GM19025 (cell line): ENCODE measurements around the gene FNIP2.

ENCODE experiments used
- ATAC-seq: cut with Tn5 transposase; IDR thresholded peaks from one replicate; pipeline ENCODE4 v1.9.1; 2021; ENCODE audit warnings: mild to moderate bottlenecking, low read depth, moderate library complexity; ENCODE audit not compliant: unreplicated experiment

The FNIP2 gene

DNA sequence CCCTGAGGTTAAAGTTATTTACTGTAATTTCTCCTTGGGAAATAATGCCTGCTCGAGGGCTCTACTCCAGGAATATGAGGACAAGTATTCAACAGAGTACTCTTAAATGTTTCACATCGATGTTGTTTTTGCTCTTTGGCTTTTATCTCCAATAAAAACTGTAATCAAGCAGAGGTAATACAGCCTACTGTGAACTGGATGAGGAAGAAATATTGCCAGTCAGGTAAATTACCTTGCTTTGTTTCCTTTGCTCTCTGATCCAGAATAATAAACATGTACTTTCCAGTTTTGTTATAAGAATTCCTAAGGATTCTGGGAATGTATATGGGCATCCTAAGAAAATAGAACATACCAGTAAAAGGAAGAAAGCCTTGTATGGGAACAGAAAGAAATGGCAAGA, 60.4 kb downstream of the FNIP2 start:
- ATAC-seq, result no peak

DNA sequence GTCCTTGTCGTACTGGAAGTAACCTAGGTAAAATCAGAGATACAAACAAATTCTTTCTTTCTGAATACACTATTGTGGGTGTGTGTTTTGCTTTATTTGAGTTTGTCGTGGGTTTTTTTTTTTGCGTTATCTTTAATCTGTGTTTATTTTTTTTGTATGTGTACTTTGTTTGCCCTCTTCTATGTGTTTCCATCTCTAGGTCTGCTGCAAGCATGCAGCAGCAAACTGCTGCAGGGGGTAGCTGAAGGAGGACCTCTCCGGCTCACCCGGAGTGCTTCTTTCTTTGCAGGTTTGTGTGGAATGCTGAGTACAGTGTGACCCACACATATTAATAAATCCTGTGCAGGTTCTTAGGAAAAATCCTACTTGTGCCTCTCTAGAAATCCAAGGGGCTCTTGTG, 64.8 kb downstream of the FNIP2 start:
- ATAC-seq, result no peak

DNA sequence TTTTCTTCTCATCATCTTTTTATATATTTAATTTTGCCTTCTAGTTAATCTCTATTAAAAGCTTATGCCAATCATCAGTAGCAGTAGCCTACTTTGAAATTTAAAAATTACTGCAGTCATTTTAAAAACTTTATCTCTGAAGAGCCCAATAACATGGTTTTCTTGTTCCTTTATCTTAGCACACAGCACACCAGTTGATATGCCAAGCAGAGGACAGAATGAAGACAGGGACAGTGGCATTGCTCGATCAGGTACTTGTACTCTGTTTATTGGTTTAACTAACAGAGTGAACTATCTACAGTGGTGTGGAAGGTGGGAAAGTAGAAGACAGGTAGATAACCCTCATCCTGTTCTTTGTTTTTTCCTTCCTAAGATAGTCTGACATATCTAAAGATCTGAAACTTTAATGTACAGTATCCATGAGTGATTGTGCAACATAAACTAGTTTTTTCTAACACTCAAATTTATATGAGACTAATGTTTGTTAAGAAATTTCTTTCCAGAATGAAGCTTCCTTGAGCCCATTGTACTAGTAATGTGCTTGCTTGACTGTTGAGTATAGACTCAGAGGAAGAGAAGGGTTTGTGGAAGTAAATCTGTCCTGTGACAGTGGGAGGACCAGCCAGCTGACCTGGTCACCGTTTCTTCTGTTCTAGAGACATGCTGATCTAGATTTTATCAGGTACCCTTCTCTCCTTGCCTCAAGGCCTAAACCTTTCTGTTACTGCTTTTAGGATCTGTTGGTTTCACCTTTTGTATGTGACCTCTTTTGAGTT, 66.6 kb downstream of the FNIP2 start:
- no peak for ATAC-seq

DNA sequence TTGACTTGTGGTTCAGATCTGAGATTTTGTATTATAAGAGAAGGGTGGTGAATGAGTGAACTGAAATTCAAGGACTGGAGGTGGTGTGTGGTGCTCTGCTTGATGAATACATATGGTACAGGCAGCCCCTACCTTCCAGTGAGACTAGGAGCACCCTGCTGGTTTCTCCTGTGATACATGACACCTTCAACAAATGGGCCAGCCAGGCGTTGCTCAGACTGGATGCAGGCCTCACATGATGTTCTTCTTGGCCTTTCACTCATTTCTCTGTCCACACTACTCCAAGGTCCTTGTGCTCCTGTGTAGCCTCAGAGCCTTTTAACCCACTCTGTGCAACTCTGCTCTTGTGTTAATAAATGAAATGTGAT, 67.2 kb downstream of the FNIP2 start:
- ATAC-seq, result no peak

DNA sequence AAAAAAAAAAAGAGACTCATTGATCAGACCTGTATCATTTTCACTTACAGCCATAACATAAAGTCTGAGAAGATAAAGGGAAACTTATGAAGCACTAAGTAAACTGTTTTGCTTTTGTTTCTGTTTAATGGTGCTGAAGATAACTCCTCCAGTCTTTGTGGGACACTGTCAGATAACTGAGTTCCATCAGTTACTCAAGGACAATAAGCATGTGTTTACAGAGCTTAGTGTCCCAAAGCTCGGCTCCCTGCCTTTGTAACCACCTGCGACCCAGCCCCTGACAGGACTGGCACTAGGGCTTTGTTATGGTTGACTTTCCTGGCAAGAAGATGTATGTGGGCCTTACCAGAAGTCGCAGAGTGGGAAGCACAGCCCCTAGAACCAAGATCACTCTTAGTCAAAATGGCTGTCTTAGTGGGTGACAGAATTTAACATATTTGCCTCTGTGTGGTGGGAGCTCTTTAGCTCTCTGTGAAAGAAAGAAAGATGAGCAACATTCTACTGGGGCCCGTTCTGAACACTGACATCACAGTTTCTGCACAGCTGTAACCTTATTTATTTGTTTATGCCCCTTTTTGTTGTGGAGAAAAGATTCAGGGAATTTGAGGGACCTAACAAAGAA, 68.1 kb downstream of the FNIP2 start:
- no peak for ATAC-seq

DNA sequence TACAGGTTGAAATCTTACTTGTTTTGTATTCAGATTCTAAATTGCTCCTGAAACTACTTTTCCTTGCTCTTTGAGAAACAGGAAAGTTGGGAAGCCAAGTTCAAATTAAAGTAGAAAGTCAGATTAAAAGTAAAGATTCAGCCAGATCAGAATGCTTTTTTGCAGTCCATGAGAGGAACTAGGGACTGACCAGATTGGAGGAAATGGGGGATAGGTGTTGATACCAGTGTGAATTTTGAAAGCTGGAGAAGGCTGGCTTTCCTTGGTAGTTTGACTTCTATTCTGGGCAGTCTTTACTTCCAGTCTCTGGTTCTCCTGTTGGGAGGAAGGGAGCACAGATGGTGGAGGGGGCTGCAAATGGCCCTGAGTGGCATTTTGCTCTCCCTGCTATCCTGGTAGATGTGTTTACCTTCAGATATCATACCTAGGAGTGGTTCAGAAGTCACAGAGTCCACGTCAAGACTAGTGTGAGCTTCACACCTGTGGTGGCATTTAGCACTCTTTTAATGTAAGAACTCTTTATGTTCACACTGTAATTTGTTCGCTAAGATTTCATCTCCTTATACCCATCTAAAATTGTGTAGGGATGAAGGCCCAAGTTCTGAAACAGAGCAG, 68.8 kb downstream of the FNIP2 start:
- ATAC-seq, result no peak

DNA sequence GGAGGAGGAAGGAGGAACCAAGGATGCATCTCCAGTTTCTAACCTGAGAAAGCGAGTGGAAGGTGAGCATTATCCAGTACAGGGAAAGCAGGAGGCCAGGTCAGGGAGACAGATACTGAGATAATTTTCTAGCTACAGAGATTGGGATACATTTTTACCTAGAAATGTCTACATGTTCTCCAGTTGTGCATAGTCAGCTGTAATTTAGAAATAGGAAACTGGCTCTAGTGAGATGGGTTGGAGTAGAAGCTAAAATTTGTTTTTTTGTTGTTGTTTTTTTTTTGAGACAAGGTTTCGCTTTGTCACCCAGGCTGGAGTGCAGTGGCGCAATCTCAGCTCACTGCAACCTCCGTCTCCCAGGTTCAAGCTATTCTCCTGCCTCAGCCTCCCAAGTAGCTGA, 71.3 kb downstream of the FNIP2 start:
- ATAC-seq, result no peak

DNA sequence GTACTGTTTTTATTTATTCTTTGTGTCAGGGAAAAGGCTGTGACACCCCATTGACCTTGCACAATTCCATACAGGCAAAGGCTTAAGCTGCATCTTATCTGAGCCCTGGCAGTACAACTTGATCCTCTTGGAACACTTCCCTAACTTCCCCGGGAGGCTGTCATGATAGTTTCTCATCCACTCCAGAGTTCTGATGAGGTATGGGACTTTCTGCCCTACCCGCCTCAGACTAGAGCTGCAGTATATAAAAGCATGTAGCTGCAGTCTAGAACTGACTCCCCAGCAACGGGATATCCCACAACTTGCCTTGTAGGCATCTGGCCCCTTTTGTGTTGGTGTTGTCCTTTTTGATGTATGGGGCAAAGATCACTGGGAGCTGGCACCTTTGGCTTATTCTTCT, 72.7 kb downstream of the FNIP2 start:
- ATAC-seq, result no peak

DNA sequence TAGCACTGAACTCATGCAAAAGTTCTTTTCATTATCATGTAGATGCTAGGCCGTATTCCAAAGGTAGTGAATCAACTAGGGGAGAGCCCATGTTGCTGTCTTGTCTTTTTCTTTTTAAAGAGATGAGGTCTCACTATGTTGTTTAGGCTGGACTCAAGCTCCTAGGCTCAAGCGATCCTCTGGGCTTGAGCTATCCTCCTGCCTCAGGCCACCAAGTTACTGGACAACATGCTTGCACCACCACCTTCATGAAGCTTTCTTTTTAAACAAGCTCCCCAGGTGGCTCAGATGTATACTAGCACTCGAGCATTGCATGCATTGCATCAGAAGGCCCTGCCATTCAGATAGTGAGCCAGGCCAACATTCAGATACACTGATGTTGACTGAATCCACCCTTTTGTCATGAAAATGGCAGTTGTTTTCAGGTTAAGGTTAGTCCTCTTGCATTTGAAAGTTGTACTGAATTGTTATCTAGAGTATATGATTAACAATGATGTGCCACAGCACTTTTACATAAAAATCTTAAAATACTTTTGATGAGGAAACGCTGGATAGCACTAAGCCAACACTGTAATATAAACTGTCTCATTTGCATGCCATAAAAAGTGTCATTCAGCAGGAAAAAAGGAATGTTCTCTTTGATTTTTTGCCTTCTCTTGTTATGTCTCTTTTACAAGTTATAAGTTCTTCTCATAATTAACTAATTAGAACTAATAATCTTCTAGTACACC, 76.7 kb downstream of the FNIP2 start:
- ATAC-seq, result no peak

DNA sequence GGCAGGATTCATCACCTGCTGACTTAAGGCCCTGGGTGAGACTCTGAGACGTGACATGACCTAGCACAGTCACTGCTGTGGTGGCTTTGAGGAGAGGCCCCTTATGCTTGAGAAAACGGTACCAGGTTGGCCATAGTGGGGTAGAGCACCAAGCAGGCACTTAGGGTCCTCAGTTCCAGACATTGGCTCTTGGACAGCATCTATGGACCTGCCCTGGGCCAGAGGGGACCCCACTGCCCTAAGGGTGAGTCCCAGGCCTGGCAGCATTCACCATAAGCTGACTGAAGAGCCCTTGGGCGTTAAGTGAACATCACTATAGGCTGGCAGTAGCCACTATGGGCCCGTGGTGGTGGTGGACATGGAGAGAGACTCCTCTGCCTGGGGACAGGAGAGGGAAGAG, 78.7 kb downstream of the FNIP2 start:
- ATAC-seq, result no peak

DNA sequence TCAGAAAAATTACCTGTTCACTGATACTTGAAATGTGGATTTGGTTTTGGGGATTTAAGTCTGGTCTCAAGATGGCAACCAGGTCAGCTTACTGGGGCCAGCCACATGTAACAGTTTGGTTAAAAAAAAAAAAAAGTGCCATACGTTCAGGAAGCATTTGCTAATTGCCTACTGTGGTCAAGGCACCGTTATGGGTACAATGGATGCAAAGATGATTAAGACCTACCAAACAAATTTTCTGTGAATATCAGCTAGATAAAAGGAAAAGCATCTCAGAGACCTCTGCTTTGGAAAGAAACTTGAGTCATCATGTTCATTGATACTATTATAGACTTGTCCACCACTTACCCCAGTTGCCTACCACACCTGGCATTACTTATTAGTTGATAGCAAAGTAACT, 80.9 kb downstream of the FNIP2 start:
- no peak for ATAC-seq

DNA sequence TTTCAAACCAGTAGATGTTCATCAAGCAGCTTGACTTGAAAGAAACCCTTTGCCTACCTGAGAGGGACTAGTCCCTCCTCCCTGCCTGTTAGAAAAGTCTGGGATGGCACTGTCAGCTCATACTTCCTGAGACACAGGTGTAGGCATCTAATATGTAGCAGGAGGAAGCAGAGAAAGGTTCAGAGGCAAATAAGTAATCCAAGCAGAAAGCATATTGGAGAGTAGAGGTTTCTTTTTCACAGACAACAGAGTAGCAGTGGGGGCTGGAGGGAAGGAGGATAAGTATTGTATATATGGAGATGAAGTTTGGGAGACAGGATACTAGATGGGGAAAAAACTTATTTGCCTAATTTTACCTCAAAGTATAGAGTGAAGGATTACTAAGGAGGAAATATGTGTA, 81.5 kb downstream of the FNIP2 start:
- peak; percentile 47 for ATAC-seq

DNA sequence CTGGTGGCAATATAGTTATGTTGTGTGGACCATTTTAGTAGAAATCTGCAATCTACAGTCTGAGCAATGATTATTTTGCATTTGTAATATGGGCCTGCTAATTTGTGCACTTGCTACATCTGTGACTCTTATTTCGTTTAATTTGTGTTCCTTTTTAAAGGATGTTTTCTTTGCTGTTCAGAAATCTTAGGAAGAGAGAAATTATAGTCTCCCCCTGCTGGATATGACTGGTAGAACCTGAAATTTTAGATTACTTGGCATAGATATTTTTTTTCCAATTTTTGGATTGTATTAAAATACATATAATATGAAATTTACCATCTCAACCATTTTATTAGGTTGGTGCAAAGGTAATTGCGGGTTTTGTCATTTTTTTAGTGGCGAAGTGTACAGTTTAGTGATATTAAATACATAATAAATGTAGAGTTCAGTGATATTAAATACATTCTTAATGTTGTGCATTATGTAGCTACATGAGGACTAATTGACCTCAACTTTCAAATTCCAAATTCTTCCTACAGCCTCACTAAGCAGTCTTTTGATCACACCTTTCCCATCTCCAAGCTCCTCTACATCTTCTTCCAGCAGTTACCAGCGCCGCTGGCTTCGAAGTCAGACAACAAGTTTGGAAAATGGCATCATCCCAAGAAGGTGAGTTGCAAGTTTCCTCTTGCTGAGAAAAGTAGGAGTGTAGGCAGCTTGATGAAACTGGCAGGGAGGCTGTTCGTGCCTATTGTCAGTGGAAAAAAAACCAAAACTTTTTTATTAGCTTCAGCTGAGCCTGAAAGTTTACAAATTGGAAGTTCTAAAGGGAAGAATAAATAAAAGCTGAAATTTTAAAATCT, 82.2 kb downstream of the FNIP2 start:
- ATAC-seq, result no peak

DNA sequence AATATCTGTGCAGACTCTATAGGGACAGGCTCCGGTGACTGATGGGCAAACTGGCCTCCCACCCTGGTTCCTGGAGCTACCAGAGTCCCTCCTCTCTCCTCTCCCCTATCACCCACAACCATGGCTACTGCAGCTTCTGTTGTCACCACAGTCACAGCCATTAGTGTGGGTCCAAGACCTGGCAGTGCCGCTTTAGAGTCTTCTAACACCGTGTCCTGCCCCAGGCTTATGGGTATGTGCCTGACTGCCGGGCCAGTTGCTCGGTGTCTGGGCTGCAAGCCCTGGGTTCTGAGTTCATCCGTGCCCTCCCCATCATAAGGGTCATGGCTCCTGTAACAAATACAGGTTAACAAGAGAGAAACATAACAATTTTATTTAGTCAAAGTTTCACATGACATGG, 85.4 kb downstream of the FNIP2 start:
- no peak for ATAC-seq

DNA sequence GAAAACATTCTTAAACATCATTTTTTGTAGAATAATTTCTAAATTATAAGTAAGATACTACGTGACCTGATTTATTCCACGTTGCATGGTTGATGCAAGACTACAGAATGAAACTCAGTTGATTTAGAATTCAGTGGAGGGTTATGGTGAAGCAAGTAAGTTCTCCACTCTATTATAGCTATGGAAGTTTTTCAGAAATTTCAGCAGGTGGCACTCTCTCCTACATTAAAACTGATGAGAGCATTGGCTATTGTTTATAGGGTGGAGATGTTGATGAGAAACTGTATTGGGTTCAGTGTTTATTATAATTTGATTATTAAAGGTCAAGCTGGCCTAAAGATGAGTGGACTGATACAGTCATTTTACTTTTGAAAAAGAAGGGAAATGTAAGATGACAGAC, 88.0 kb downstream of the FNIP2 start:
- ATAC-seq, result no peak

DNA sequence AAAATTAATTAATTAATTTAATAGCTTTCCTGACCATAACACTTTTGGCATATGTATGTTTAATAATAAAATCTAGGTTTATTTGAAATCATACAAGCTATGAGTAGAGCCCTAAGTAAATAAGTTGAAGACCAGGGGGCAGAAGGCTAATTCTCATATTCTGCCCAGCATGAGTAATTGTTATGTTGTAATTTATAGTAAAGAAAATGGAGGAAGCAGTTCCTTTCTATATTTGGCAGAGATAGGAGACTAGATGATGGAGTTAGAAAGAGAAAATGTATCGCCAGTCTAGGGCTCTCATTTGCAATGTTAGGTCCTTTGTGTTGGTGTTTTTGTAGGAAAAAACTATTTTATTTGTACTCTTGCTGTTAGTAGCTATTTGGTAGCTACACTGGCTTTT, 89.1 kb downstream of the FNIP2 start:
- no peak for ATAC-seq

DNA sequence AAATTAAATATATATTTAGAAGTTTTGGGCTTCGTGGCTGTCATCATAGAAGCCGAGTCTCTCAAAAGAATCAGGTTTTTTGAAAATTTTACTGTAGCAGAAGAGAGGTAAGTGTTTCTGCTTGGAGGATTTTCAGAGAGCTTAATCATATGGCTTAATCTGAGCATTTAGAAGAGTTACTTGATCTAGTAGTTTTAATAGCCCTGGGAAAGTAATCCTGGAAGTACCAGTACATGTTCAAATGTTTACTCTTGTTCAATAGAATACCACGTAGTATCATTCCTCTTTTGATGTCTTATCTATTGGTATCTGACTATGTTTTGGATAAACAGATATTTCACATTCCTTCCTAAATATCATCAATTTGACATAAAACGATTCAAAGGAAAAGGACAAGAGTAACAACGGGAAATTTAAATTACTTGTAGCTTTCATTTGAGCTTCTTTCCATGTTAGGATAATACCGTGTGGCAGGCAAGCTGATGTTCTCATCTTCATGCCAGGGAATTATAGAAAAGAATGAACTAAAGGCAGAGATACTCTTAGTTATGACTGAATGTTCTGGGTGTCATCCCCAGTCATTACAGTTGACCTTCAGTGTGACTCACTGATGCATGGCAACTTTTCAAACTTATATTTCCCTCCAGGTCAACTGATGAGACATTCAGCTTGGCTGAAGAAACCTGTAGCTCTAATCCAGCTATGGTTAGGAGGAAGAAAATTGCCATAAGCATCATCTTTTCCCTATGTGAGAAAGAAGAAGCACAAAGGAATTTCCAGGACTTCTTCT, 89.8 kb downstream of the FNIP2 start:
- no peak for ATAC-seq

DNA sequence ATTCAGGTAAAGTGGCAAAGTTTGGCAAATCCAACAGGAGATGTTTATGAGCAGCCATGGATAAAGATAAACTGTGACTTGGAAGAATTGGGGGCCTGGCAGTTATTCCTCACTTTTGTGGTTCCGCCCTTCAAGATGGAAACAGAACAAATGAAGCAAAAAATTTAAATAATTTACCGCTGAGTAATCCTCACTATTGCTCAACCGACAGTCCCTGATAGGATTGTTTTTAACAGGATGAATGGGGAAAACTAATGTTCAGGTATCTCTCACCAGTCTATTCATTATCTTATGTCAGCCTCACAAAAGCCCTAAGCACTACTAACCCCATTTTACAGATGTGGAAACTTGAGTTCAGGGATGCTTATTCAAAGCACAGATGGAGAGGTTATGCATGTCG, 90.8 kb downstream of the FNIP2 start:
- ATAC-seq, result no peak

DNA sequence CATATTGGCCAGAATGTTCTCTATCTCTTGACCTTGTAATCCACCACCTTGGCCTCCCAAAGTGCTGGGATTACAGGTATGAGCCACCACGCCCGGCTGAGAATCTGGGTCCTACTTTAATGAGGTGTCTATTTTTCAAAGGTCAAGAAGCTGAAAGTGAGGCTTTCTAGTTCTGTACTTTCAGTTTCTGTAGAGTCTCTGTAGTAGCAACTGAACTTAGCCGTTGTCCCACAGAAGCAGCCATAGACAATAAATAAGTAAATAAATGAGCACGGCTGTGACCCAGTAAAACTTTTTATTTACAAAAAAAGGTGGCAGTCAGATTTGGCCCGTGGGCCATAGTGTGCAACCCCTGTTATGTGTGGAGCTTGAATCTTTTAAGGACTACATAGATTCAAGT, 92.0 kb downstream of the FNIP2 start:
- peak; percentile 75 for ATAC-seq

DNA sequence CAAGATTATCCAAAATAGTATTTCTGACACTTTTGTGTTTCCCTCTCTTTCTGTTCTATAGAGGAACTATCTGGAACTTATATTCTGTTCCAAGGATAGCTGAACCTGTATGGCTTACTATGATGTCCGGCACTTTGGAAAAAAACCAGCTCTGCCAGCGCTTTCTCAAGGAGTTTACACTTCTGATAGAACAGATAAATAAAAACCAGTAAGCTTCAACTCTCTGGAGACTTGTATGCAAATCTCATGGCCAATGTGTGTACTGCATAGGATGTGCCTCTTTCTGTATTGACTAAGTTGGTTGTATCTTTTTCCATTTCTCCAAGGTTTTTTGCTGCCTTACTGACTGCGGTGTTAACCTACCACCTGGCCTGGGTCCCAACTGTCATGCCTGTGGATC, 92.5 kb downstream of the FNIP2 start:
- peak; percentile 55 for ATAC-seq
